ELF-1 (cell line): ENCODE data around the gene DHX30.

ENCODE experiments used
- DNase-seq: peaks from one replicate; pipeline ENCODE4 v3.0.0-alpha.2; 2016; ENCODE audit warnings: low read depth, low spot score

Gene DHX30

DNA sequence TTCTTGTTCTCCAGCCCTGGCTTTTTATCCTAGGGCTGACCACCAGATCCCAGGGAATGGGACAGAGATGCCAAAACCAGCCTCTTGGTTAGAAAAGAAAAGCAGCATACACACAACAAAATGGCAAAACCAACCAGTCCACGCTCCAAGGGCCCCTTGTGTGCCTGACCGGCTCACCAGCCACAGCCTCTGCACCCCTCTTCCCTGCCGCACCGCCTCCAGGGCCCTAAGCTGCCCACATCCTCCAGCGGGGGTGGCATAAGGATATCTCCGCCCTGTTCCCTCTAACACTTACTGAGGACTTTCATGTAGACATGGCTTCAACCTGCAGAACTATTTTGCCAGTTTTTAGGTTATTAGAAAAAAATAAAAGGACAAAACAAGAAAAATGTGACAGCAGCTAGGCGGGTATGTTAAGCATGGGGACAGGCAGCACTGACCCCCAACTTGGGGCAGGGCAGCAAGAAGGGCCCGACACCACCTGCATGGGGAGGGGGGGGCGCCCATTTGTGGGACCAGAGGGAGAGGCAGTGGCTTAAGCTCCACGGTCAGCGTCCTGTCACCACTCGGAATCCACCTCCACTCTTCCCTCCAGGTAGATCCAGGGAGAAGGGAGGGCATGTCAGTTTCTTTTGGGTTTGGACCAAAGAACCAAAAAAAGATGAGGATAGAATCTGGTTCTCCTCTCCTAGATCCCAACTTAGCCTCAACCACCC lies 49.1 kb downstream of the DHX30 start:
- DNase-seq: no peak

DNA sequence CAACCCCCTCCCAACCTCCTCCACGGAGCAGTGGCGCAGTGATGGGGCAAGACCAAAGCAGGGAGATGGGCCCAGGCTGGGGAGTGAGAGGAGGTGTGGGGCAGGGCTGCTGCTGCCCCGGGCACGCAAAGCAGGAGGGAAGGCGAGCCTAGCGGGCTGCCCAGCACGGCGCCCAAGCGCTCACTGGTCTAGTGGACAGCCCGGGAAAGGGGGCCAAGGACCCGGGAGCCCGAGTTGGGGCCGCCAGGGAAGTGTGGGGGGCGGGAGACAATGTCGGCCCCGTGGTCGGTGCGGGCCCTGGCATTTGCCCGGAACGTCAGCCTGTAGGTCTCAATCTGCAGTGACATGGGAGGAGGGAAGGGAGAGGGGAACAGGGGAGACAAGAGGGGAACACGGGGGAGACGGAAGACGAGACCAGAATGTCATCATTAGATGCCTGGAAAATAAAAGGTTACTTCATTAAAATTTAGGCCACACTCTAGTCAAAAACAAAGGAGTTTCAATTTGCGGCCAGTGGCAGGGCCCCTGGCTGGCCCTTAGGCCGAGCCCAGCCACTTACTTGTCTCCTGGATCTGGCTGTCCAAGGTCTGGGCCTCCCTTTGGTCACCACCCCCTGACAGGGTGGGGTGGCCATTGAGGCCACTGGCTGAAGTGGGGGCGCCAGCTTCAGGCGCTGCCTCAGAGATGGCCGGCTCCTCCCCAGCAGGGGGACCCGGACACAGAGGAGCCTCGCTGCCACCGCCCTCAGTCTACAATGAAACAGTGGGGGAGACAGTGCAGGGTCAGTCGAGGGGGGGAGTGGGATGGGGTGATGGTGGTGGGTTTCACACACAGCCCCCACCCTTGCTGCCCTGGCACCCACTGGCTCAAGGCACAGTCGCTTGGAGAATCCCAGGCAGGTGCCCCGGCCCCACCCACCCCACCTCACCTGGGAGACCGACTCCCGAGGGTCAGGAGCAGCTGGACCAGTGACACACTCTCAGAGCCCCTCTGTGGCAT lies 50.0 kb downstream of the DHX30 start:
- DNase-seq: no peak

DNA sequence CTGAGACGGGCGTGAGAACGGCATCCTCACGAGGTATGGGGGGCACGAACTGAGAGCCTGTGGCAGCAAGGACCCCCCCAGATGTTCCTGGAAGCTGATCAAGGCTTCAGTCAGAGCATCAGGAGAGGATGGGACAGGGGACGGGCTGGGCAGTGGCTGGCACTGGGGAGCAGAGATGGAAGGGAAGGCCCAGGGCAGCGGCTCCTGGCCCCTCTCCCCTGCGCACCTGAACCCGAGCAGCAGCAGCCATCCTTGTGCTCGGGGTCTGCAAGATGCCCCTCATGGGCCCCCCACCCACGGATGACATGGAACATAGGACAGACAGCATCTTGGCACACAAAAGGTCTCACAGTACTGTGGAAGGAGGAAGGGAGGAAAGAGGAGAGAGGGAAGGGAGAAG lies 51.3 kb downstream of the DHX30 start:
- DNase-seq: no peak

DNA sequence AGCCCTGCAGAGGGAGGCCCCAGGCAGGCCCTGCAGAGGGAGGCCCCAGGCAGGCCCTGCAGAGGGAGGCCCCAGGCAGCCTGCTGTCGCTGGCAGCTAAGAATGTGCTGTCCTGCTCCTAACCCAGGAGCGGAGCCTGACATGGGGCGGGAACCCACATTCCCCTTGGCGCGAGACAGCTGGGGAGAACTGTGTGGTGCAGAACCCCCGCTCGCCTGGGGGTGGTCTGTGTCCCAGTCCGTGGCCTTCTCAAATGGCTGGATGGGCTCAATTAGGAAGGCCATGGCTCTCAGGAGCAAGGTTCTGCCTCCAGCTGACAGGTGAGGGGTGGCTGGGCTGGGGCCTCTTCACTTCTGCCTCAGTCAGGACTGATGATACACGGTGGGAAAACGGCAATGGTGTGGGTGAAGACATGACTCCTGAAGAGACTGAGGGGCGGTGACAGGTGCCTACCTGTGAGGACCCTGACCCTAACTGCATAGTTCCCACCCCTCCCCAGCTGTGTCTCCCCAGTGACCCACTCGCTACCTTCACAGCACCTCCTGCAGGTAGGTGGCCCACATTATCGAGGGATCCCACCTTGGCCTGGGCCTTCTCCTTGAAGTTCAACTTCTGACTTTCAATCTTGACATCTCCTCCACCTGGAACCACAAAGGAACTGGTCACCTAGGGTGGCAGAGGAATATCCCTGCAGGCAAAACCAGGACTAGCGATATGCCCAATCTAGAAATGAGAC lies 52.0 kb downstream of the DHX30 start:
- no peak for DNase-seq

DNA sequence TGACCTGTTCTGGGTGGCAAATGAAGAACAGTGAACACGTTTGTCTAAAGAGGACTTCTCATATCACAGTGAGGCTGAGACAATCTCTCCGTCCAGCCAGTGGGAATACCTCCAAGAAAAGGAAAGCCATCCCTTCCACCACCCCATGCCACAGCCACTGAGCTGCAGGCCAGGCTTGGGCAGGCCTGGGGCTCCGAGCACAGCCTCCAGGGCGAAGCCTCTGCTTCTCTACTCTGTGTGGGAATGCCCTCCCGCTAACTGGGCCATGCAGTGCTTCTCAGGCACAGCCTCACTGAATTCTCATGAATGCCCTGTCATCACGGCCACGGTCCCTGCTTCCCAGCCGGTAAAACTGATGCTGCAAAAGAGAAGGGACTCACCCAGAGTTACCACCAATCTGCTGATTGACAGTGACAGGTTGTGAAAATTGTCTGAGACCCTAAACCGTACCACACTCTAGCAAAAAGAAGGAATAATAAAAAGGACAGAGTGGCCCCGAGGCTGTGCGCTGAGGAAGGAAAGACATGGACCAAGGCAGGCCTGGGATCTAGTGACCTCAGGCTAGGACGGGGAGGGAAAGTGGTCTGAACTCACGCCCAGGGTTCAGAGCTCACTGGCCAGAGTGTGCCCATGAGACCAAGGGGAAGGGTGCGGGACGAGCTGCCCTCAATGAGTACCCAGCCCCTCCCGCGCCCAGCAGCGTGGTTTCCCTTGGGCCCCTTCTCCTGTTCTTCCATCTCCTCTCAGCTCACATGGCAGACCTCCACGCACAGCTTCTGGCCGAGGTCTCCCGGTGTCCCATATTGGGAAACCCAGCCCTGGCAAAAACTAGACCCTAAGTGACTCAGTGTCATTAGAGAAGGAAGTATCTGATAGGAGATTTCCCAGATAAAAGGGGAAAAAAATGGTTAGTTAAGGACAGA lies 52.8 kb downstream of the DHX30 start:
- DNase-seq: no peak

DNA sequence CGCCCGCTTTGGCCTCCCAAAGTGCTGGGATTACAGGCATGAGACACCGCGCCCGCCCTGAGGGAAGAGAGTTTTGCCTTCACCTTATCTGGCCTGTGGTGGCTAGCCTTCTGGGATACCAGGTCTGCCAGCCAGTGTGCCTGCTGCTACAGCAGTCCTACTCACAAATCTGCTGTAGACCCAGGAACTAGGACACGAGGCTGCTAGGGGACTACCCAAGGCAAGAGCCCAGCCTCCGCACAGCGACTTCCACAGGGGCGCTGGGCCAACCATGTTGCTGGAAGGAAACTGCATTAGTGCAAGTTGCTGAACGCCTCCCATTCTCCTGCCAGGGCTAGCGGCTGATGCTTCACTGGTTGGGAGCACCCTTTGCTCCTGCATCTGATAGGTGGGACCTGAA lies 53.7 kb downstream of the DHX30 start:
- DNase-seq: no peak

DNA sequence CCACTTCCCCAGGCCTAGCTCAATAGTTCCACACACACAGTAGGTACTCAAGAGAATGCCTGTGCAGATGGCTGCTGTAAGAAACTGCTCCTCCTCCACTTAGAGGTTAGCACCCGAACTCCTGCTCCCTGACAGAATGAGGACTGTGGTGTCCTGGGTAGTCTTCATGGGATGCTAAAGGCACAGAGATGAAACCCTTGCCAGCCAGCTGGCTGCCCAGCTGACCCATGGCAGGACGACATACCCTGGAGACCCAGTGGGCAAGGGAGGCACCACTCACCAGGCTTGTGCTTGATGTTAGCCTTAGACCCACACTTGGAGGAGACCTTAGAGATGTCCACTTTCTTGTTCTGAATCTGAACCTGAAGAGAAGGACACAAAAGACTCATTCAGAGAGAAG lies 54.2 kb downstream of the DHX30 start:
- DNase-seq: no peak

DNA sequence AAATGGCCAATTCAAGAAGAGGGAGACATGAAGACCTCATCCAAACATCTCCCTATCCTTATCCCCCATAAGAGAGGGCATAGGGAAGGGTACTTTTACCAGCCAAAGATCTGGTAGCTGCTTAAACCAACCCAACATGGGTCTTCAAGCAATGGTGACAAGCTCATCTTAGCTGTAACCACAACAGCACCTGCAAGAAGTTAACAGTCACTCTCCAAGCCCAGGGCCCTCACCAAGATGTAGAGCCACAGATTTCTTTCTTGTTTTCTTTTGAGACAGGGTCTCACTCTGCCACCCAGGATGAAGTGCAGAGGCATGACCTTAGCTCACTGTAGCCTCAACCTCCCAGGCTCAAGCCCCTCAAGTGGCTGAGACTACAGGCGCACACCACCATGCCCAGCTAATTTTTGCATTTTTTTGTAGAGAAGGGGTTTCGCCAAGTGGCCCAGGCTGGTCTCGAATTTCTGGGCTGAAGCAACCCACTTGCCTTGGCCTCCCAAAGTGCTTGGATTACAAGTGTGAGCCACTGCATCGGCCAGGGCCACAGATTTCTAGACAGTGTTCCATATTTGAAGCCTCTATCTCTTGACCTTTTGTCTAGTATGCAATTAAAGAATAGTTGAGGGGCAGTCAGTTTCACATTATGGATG lies 57.1 kb downstream of the DHX30 start:
- DNase-seq: no peak

DNA sequence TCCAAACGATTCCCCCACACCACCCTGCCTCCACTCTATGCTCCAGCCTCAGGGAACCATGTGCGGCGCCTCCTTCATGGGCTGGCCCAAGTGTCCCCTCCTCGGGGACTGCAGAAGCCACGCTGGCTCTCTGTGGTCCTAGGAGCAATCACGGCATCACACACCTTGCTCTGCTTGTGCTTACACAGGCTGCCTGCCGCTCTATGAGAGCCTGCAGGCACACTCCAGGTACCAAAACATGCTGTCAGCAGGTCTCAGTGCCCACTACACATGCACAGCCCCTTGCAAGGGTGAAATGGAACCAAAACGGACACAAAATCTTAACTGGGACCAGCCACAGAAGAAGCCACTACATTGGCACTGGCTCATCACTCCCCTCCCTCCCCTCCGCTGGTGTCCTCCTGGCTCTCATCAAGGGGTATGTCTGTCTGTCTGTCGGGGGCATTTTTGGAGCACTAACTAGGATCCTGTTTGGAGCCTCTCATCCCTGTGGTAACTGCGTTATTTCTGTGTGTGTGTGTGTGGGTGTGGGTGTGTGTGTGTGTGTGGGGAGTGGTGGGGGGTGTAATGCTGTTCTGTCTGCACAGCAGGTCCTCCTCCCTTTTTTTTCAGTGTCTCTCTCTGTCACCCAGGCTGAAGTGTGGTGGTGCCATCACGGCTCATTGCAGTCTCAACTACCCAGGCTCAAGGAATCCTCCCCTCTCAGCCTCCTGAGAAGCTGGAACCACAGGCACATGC lies 60.6 kb downstream of the DHX30 start:
- DNase-seq: no peak

DNA sequence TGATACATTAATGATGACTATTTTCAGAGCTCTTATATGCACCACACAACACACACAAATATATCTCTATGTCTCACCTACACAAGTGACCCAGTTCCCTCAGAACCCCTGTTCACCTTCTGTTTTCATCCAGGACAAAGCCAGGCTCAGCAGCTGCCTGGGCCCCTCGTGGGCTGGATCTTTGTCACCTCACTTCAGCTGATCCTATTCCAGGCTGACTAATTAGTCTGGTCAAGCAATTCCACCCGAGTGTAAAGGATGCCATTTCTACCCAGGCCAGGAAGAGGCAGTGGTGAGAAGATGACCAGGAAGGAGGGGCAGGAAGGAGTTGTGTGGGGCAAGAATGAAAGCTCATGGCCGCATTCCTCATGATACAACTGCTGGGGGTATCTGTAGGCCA lies 62.3 kb downstream of the DHX30 start:
- DNase-seq: no peak

DNA sequence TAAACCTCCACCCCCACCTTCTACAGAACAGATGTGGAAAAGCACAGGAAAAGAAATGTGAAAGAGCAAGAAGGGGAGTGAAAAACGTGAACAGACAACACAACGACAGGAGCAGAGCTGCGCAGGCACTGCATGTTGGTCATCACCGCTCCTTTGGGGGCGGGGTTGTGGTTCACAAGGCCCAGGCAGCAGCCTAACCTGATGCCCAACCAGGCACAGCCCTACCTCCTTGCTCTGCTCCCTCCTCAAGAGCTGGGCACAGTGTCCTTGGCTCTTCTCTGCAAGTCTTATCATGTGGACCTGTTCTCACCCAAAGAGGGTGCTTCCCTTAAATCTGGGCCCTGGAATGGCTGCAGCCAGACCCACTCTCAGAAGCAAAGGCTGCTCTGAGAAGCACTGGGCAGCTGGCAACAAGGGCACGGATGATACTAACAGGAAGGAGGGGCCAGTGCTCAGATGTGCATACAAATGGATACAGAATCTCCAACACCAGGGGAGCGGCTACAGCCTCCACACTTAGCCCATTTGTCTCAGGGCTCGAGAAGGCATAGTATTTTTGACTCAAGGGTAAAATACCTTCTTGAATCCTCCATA lies 64.6 kb downstream of the DHX30 start:
- DNase-seq: no peak

DNA sequence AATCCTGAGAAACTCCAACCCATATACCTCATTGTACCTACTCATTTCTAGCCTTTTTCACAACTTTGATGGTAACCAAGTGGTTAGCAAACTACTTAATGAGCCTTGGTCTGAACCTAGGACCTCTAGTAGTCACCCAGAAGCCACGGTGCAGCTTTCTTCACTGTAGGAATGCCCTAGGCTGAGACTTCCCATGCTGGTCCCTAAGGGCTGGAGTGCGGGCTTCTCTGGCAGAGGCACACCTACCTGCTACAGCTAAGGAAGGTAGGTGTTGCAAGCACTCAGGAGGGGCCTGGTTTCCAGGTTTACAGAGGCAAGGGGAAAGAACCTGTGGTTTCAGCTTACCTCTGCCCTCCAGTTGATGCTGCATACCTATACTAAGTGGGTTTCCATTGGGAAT lies 65.4 kb downstream of the DHX30 start:
- DNase-seq: no peak

DNA sequence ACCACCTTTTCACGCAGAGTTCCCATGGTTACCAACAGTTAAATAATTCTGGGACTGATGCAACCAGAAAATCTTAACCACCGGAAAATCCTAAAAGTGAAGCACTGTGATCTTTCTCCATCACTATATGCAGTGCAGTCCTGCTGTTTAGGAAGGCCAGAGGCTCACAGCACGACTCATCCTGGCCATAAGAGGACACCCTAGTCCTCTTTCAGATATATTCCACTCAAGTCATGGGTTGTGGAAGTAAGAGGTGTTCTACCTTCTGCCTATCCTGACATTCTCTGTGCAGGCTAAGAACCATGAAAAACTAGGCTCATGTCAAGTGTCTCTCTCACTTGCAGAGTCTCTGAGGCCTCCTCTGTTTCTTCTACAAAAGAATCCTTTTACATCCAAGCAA lies 67.2 kb downstream of the DHX30 start:
- no peak for DNase-seq

DNA sequence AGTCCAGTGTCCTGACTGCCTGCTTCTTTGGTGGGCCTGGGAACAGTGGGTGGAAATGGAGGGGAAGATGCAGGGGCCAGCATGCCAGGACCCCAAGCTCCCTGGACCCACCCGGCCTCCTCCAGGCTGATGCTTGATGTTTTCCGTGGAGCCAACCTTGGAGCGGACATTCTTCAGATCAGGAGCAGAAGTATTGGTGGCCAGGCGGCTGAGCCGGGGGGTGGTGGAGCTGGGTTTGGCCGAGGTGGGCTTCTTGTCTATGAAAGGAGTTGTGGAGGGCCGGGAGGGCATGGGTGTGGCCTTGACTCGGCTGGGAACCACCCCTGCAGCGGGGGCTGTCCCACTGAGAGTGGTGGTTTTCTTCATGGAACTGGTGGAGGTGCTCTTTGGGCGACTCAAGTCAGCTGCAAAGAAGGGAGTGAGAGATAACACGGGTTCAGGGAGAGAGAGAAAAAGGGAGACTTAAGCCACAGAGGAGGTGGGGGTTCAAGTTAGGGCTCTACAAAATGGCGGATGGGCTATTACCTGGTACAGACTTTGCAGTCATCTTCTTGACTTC lies 67.8 kb downstream of the DHX30 start:
- no peak for DNase-seq

DNA sequence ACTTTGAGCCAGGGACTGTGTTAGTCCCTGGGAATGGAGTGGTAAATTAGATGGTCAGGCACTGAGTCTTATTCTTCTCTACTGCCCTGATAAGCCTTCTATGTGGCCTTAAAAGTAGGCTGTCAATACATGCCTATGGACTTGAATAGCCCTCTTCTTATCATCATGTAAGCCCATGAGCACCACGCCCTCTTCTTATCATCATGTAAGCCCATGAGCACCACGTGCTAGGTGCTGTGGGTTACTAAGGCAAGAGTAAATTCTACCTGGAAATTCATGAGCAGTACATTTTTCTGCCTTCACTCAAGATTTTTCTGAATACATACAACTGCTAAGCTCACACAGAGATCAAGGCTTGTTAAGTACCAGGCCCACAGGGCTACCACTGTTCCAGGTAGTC lies 68.5 kb downstream of the DHX30 start:
- DNase-seq: no peak

DNA sequence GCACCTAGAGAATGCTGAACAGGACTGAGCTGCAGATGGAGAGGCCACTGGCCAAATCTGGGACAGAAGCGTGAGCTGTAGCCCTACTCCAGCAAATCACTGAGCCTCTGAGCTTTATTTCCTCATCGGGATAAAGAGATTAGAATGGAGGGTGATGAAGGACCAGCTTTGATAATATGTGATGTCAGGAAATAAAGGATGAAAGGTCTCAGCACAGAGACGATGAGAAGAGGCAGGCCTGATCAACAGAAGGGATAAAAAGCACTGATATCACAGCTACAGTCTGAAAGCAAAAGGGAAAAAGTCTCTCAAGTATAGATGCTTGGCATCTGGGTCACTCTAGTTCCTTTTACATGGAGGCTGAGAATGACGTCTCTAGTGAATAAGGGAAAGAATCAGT lies 70.0 kb downstream of the DHX30 start:
- DNase-seq: no peak

DNA sequence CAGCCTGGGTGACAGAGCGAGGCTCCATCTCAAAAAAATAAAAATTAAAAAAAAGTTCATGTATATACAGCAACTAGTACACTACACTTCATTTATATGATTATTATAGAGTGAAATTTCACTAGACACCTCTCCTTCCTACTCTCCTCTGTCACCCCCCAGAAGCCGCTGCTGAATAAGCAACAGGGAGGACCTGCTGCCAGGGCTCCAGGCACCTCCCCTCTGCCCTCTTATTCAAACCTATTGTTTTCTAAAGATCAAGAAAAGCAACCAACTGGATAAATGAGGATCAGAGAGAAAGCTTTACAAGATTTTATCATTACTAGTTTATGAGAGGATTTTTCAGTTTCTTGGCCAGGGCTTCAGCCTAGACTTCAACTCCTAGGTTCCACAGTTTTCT lies 71.5 kb downstream of the DHX30 start:
- no peak for DNase-seq

DNA sequence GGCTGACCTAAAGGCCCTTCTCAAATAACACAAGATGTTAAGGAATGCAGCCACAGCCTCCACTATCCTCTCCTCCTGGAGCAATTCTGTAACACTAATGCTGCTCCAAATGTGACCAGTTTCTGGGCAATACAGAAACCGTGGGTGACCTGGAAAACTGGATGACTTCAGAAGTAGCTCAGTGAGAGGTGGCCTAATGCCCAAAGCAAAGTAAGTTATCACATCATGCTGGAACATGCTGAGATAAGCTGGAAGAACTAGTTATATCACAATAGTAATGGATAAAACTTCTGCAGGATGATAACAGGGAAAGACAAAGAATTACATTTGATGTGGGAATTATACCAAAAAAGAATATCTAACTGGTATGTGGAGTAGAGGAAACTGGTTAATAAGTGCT lies 72.0 kb downstream of the DHX30 start:
- DNase-seq: no peak

DNA sequence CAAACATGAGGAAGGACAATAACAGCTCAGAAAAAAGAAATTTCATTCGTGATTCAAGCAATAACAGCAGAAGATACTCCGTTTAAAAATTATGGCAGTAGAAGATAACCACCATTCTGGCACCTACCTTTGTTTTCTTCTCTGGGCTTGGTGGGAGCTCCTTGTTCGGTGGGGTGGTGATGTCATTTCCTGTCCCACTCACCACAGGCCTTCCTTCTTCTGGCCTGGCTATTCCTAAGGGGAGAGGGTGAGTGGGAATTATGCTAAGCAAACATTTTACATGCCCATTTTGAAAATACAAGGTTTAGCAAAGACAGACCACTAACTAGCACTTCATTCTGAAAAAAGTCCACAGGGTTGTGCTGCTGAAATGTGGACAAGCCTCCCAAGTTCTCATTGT lies 74.4 kb downstream of the DHX30 start:
- no peak for DNase-seq
